ENCODE data around the gene OSBPL9. TPM values are rescaled to one million over a fixed set of nuclear protein-coding genes. Genes with fewer than 3 reads are reported as not detected.
"Not testable (repeated sequence)": the region's sequence is repeated elsewhere in the genome, so short reads cannot be mapped to it uniquely, and the experiment has no call there.

Gene OSBPL9
- total RNA-seq, 1 donor from 2014 or later: 47.3 TPM

- DNase-seq (ENCODE audit: low spot score): no peak
These were observed 47.7 kb downstream of the OSBPL9 start for GRCh38 chr1:51664421-51665240.

- no peak for DNase-seq (ENCODE audit: low spot score)
These were observed 49.6 kb downstream of the OSBPL9 start for GRCh38 chr1:51666478-51666877.

GRCh38 chr1:51667561-51667960, 50.7 kb downstream of the OSBPL9 start:
- no peak for DNase-seq (ENCODE audit: low spot score)

- no peak for DNase-seq (ENCODE audit: low spot score)
These were observed 52.4 kb downstream of the OSBPL9 start for GRCh38 chr1:51669272-51669671.

- no peak for DNase-seq (ENCODE audit: low spot score)
These were observed 52.9 kb downstream of the OSBPL9 start for GRCh38 chr1:51669816-51670215.

- no peak for DNase-seq (ENCODE audit: low spot score)
These were observed 54.8 kb downstream of the OSBPL9 start for GRCh38 chr1:51671527-51672325.

GRCh38 chr1:51673279-51673678, 56.4 kb downstream of the OSBPL9 start:
- no peak for DNase-seq (ENCODE audit: low spot score)

GRCh38 chr1:51675177-51675780, 58.4 kb downstream of the OSBPL9 start:
- DNase-seq (ENCODE audit: low spot score): no peak

GRCh38 chr1:51679435-51679834, 62.5 kb downstream of the OSBPL9 start:
- no peak for DNase-seq (ENCODE audit: low spot score)

- no peak for DNase-seq (ENCODE audit: low spot score)
These were observed 67.9 kb downstream of the OSBPL9 start for GRCh38 chr1:51684776-51685175.

- DNase-seq (ENCODE audit: low spot score): no peak
These were observed 69.6 kb downstream of the OSBPL9 start for GRCh38 chr1:51686450-51686849.

- DNase-seq (ENCODE audit: low spot score): no peak
These were observed 72.2 kb downstream of the OSBPL9 start for GRCh38 chr1:51689075-51689440.

GRCh38 chr1:51689643-51690042, 72.8 kb downstream of the OSBPL9 start:
- no peak for DNase-seq (ENCODE audit: low spot score)

GRCh38 chr1:51690285-51690961, 73.5 kb downstream of the OSBPL9 start:
- no peak for DNase-seq (ENCODE audit: low spot score)

GRCh38 chr1:51691920-51692319, 75.0 kb downstream of the OSBPL9 start:
- no peak for DNase-seq (ENCODE audit: low spot score)

GRCh38 chr1:51693419-51694155, 76.7 kb downstream of the OSBPL9 start:
- no peak for DNase-seq (ENCODE audit: low spot score)

- DNase-seq (ENCODE audit: low spot score): no peak
These were observed 80.3 kb downstream of the OSBPL9 start for GRCh38 chr1:51697166-51697565.

- DNase-seq (ENCODE audit: low spot score): no peak
These were observed 82.5 kb downstream of the OSBPL9 start for GRCh38 chr1:51699391-51699790.

- DNase-seq (ENCODE audit: low spot score): not testable (repeated sequence)
These were observed 84.9 kb downstream of the OSBPL9 start for GRCh38 chr1:51701782-51702181.

GRCh38 chr1:51702220-51702619, 85.3 kb downstream of the OSBPL9 start:
- DNase-seq (ENCODE audit: low spot score): not testable (repeated sequence)

- DNase-seq (ENCODE audit: low spot score): no peak
These were observed 88.1 kb downstream of the OSBPL9 start for GRCh38 chr1:51705035-51705434.

Measured in mucosa of gallbladder (tissue), 1 donor.